Kidney (tissue), 14 donors: ENCODE measurements around the gene FAM149A. TPM values are rescaled to one million over a fixed set of nuclear protein-coding genes. Genes with fewer than 3 reads are reported as not detected.

Experiments
- DNase-seq, 5 donors: peaks; one replicate each; pipeline ENCODE4 v3.0.0-alpha.2; 2013 to 2020
- FAIRE-seq: peaks from 2 replicates; lab custom pipeline; 2012; peaks lifted over from hg19 to GRCh38; lab: Jason Lieb, UNC
- H3K27ac ChIP-seq, 2 donors: one replicate each; pipeline ENCODE4 v1.7.0; 2013; ENCODE audit warnings: low read depth in 2 of 2, low read length in 2 of 2, inconsistent platforms in 1 of 2
- H3K27me3 ChIP-seq: one replicate; pipeline ENCODE4 v1.7.1; 2013; ENCODE audit warnings: low read length, inconsistent platforms; ENCODE audit not compliant: control insufficient read depth, insufficient read depth
- H3K36me3 ChIP-seq, 3 donors: one replicate each; pipeline versions ENCODE4 v1.7.0 to v1.7.1; 2013; ENCODE audit warnings: low read length in 3 of 3, control low read depth in 1 of 3, inconsistent platforms in 1 of 3; ENCODE audit not compliant: insufficient read depth in 3 of 3, control insufficient read depth in 2 of 3
- H3K4me1 ChIP-seq, 3 donors: one replicate each; pipeline versions ENCODE4 v1.7.0 to v1.7.1; 2013; ENCODE audit warnings: low read length in 3 of 3, inconsistent platforms in 1 of 3, low read depth in 1 of 3; ENCODE audit not compliant: control insufficient read depth in 2 of 3, insufficient read depth in 2 of 3
- H3K4me3 ChIP-seq, 3 donors: one replicate each; pipeline versions ENCODE4 v1.7.0 to v1.8.1; 2013; ENCODE audit warnings: low read length in 3 of 3, control low read depth in 1 of 3, inconsistent platforms in 1 of 3
- H3K9ac ChIP-seq, 3 donors: one replicate each; pipeline versions ENCODE4 v1.7.0 to v1.7.1; 2013; ENCODE audit warnings: low read length in 3 of 3, control low read depth in 1 of 3, inconsistent platforms in 1 of 3
- H3K9me3 ChIP-seq, 3 donors: one replicate each; pipeline versions ENCODE4 v1.7.0 to v1.7.1; 2013; ENCODE audit warnings: low read length in 3 of 3, control low read depth in 1 of 3, inconsistent platforms in 1 of 3; ENCODE audit not compliant: control insufficient read depth in 2 of 3, insufficient read depth in 1 of 3
- intact Hi-C: fragments of 100-400 bp; cut with DNase I; formaldehyde crosslinking; loops from one replicate; pipeline ENCODE4 v1.11.1; 2022
- polyA plus RNA-seq: library from polyadenylated mRNA; stranded (reverse); fragments of 350-450 nt; fragmentation: Illumina TruSeq; extraction: RNeasy Lipid Tissue Mini Kit (QIAGEN cat#74804); gene quantifications from one replicate; pipeline ENCODE4 v1.2.3, GENCODE V29; 2014; ENCODE audit warnings: low read depth, low replicate concordance; ENCODE audit not compliant: insufficient read depth
- total RNA-seq: library from RNA; stranded (reverse); fragmentation: NEBNext Ultra II Directional; extraction: Animal tissue kit (Norgen Biotek cat#: 25700); gene quantifications from one replicate; pipeline ENCODE4 v1.2.1, GENCODE V29; 2021
- TF ChIP-seq, protein P1 (sequence below): IDR thresholded peaks from 3 replicates; pipeline ENCODE4 v1.5.1; 2012; ENCODE audit warnings: mild to moderate bottlenecking, moderate library complexity, borderline replicate concordance; ENCODE audit not compliant: insufficient read depth; ENCODE audit errors: extremely low read depth
- donor health status: control.
- donor health status: control.
- donor health status: control.
- donor health status: control.
- donor health status: control.
- donor health status: DM: yes; HTN: yes; CAD: no.
- donor health status: Normal renal cell carcinoma (clear cell type).

FAM149A gene
- total and polyA plus RNA-seq, 2 donors from 2014 or later = 32.4 to 37.8 TPM

DNA sequence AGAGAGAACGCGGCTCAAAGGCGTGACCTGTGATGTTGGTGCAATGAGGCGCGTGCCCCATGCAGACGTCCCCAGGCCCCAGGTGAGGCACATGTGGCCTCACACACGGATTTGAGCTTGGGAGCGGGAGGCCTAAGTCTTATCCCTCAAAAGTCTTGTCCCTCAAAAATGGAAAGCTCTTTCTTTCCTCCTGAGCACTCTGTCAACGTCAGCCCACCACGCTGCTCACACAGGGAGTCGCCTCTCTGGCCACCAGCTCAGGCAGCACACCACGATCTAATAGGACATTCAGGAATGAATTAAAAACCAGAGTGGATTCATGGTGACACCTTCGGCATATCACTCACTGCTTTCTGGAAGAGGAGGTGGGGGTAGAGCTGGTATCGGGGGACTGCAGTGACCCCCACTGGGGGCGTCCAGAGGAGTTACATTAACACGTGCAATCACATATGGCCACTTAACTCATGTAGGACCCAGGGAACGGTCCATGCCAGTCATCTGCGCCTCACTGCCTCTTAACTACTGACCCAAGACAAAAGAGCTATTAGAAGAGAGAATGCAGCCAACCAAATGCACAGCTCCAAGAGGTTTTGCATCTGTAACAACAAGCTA, 64.9 kb downstream of the FAM149A start:
- H3K4me1 ChIP-seq = peaks cover 0 to 6% (median 0%) of the 10 kb centered on the region in 3 donors
- H3K27ac ChIP-seq = no peak overlapping the region
- intact Hi-C loops = no loop called here
- H3K9ac ChIP-seq = no peak overlapping the region
- peaks cover 0 to 5% (median 0%) of the 10 kb centered on the region in 3 donors for H3K36me3 ChIP-seq
- TF ChIP-seq, protein P1, sequence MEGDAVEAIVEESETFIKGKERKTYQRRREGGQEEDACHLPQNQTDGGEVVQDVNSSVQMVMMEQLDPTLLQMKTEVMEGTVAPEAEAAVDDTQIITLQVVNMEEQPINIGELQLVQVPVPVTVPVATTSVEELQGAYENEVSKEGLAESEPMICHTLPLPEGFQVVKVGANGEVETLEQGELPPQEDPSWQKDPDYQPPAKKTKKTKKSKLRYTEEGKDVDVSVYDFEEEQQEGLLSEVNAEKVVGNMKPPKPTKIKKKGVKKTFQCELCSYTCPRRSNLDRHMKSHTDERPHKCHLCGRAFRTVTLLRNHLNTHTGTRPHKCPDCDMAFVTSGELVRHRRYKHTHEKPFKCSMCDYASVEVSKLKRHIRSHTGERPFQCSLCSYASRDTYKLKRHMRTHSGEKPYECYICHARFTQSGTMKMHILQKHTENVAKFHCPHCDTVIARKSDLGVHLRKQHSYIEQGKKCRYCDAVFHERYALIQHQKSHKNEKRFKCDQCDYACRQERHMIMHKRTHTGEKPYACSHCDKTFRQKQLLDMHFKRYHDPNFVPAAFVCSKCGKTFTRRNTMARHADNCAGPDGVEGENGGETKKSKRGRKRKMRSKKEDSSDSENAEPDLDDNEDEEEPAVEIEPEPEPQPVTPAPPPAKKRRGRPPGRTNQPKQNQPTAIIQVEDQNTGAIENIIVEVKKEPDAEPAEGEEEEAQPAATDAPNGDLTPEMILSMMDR = no peak
- no peaks in the 10 kb centered on the region for H3K27me3 ChIP-seq
- DNase-seq (peak in 2 of 5 donors; percentile 19 to 44), FAIRE-seq (no peak)
- H3K9me3 ChIP-seq = no peaks in the 10 kb centered on the region
- no peak overlapping the region for H3K4me3 ChIP-seq

- no peak for FAIRE-seq
Measured at GRCh38 chr4:186169945-186170802, 65.7 kb downstream of the FAM149A start.

GRCh38 chr4:186170966-186171365, 66.5 kb downstream of the FAM149A start:
- H3K4me1 ChIP-seq = peaks cover 0 to 6% (median 0%) of the 10 kb centered on the region in 3 donors
- intact Hi-C loops = no loop called here
- no peak overlapping the region for H3K9ac ChIP-seq
- no peak for DNase-seq
- no peaks in the 10 kb centered on the region for H3K9me3 ChIP-seq
- no peak overlapping the region for H3K27ac ChIP-seq
- no peak for FAIRE-seq
- no peak overlapping the region for H3K4me3 ChIP-seq
- H3K36me3 ChIP-seq = no peaks in the 10 kb centered on the region
- no peaks in the 10 kb centered on the region for H3K27me3 ChIP-seq
- TF ChIP-seq, protein P1 = no peak

More at GRCh38 chr4:186169945-186170802, 65.7 kb downstream of the FAM149A start:
- Histone ChIP-seq H3K27me3 (no peaks in the 10 kb centered on the region), H3K27ac (no peak overlapping the region), H3K4me1 (peaks cover 0 to 6% (median 0%) of the 10 kb centered on the region in 3 donors), H3K36me3 (peaks cover 0 to 2% (median 0%) of the 10 kb centered on the region in 3 donors), H3K4me3 (no peak overlapping the region), H3K9ac (no peak overlapping the region), H3K9me3 (no peaks in the 10 kb centered on the region)
- TF ChIP-seq, protein P1 = no peak
- intact Hi-C loops = no loop called here
- DNase-seq = no peak
